Activated T-cell treated with anti-CD3 and anti-CD28 coated beads, Interleukin-2, amount 50 U/mL, for 1 hour (primary cell): Measurements from ENCODE around the gene CCDC12.
A peak's percentile ranks its signal among the peaks of the same experiment; 100 is the strongest.

Source experiments
- DNase-seq: peaks from one replicate; pipeline ENCODE4 v3.0.0-alpha.2; 2020

CCDC12 gene

DNA sequence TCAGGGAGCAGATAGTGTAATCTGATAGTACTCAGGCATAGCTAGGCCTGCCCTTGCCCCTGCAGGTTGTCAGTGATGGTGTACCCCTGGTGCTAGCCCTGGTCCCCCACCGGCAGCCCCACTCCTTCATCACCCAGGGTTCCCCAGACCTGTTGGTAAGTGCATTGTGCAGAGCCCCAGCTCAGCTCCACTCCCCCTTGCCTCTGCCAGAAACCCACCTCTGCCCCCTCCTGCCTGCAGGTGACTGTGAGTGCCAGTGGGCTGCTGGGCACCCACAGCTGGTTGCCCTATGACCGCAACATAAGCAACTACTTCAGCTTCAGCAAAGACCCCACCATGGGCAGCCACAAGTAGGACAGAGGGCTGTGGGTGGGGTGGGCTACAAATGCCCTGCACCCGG, 30.5 kb upstream of the CCDC12 start:
- DNase-seq: no peak

DNA sequence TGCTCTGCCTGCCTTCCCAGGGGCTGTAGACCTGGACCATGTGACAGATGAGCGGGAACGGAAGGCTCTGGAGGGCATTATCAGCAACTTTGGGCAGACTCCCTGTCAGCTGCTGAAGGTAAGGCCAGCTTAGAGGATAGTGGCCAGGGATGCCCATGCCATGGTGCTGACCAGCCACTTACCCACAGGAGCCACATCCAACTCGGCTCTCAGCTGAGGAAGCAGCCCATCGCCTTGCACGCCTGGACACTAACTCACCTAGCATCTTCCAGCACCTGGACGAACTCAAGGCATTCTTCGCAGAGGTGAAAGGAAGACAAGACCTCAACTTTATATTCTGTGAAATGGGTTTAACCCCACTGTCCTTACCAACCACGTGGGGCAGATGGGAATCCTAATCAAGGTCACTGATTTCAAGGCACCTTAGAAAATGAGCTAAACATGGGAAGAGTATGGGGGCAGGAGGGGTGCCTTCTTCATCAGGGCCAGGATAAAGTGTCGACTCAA, 29.7 kb upstream of the CCDC12 start:
- no peak for DNase-seq

DNA sequence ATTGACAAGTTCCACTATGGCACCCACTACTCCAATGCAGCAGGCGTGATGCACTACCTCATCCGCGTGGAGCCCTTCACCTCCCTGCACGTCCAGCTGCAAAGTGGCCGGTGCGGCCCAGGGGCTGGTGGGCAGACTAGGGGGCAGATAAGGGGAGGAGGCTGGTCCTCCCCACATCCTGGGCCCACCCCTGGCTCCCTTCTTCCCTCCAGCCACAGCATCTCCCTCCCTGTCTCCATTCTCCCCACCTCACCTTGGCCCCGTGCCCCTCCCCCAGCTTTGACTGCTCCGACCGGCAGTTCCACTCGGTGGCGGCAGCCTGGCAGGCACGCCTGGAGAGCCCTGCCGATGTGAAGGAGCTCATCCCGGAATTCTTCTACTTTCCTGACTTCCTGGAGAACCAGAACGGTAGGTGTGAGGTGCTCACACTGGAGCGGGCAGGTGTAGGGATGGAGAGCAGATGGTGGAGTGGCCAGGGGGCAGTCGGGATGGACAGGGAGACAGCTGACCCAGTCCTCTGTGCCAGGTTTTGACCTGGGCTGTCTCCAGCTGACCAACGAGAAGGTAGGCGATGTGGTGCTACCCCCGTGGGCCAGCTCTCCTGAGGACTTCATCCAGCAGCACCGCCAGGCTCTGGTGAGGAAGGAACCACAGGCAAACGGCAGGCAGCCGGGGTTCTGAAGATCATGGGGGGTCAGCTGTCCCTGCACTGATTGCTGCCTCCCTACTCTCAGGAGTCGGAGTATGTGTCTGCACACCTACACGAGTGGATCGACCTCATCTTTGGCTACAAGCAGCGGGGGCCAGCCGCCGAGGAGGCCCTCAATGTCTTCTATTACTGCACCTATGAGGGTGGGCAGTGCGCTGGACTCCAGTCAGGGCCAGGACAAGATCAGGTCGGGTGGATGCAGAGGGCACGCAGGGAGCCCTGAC, 28.9 kb upstream of the CCDC12 start:
- DNase-seq: peak; percentile 20

DNA sequence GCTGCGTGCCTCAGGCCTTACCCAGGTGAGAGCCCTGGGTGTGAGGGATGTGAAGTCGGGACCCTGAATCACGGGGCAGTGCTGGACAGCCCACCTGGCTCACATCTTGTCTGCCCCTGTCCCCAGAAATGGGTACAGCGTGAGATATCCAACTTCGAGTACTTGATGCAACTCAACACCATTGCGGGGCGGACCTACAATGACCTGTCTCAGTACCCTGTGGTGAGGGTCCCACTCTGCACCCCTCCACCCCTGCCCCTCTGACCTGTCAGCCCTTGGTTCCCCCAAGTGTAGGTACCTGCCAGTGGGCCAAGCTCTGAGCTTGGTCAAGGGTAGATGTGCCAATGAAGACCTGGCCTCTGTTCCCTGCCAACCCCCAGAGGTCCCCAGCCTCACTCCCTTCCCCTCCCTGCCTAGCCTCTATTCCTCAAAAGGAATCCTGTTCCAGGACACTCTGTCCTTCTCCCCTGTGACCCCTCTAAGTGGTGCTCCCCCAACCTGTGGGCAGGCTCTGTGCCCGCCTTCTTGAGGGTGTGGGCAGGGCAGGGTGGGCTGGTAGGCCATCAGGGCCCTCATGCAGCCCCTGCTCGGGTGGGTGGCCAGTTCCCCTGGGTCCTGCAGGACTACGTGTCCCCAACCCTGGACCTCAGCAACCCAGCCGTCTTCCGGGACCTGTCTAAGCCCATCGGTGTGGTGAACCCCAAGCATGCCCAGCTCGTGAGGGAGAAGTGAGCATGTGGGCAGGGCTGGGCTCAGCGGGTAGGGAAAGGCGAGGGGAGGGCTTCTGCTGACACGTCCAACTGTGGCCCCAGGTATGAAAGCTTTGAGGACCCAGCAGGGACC, 28.0 kb upstream of the CCDC12 start:
- no peak for DNase-seq

DNA sequence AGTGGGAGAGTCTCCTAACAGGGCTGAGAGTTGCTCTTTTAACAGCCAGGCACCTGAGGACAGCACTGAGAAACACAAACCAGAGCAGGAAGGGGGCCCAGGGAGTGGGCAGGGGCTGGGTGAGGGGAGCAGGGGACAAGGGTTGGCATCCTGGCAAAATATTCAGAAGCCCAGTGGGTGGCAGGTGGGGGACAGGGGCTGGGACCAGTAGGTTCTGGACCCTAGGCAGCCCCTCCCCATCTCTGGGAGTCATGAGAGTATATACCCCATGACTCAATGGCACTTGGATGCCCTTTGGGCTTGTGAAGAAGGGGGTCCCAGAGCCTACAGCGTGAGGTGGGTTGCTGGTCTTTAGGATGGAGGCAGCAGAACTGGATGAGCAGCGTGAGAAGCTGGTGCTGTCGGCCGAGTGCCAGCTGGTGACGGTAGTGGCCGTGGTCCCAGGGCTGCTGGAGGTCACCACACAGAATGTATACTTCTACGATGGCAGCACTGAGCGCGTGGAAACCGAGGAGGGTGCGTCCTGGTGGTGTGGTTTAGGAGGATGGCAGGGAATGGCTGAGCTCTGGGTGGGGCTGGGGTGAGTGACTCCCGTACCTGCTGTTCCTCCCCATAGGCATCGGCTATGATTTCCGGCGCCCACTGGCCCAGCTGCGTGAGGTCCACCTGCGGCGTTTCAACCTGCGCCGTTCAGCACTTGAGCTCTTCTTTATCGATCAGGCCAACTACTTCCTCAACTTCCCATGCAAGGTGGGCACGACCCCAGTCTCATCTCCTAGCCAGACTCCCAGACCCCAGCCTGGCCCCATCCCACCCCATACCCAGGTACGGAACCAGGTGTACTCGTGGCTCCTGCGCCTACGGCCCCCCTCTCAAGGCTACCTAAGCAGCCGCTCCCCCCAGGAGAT, 27.2 kb upstream of the CCDC12 start:
- no peak for DNase-seq

DNA sequence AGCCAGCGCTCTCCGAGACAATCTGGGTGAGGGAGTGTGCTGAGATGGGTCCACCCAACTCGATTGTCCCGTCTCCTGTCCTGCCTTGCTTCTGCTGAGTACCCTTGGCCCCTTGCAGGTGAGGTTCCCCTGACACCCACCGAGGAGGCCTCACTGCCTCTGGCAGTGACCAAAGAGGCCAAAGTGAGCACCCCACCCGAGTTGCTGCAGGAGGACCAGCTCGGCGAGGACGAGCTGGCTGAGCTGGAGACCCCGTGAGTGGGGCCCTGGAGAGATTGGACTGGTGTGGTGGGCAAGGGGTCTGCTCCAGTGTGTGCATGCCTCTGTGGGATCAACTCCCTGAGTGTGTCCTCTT, 26.5 kb upstream of the CCDC12 start:
- DNase-seq: no peak

DNA sequence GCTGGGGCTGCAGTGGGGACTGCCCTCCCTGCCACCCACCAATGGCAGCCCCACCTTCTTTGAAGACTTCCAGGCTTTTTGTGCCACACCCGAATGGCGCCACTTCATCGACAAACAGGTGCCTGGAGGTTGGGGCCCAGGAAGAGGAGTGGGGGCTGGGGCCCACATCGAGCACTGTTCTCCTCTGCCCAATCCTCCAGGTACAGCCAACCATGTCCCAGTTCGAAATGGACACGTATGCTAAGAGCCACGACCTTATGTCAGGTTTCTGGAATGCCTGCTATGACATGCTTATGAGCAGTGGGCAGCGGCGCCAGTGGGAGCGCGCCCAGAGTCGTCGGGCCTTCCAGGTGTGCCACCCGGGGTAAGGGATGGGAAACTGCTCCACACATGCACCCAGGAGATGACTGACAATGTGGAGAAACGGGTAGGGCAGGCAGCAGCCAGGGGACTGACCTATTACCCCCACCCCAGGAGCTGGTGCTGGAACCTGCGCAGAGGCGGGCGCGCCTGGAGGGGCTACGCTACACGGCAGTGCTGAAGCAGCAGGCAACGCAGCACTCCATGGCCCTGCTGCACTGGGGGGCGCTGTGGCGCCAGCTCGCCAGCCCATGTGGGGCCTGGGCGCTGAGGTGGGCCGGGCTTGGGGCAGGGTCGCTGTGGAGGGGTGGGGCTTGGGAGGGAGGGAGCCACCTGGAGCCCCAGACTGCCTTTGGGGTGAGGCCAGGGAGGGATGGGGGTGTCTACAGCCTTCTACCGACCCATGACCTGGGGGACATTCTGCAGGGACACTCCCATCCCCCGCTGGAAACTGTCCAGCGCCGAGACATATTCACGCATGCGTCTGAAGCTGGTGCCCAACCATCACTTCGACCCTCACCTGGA, 25.9 kb upstream of the CCDC12 start:
- DNase-seq: no peak

DNA sequence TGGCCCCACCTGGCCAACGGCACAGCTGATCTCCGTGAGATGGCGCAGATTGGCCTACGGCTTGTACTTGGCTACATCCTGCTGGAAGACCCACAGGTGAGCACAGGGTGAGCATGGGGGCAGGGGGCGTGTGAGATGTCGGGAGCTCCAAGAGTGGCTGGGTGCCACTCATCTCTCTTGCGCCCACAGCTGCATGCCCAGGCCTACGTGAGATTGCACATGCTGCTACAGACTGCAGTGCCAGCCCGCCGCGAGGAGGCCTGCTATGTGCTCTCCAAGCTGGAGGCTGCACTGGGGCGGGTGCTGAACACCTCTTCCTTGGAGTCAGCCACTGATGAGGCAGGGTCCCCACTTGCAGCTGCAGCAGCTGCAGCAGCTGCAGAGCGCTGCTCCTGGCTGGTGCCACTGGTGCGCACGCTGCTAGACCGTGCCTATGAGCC, 25.2 kb upstream of the CCDC12 start:
- no peak for DNase-seq

DNA sequence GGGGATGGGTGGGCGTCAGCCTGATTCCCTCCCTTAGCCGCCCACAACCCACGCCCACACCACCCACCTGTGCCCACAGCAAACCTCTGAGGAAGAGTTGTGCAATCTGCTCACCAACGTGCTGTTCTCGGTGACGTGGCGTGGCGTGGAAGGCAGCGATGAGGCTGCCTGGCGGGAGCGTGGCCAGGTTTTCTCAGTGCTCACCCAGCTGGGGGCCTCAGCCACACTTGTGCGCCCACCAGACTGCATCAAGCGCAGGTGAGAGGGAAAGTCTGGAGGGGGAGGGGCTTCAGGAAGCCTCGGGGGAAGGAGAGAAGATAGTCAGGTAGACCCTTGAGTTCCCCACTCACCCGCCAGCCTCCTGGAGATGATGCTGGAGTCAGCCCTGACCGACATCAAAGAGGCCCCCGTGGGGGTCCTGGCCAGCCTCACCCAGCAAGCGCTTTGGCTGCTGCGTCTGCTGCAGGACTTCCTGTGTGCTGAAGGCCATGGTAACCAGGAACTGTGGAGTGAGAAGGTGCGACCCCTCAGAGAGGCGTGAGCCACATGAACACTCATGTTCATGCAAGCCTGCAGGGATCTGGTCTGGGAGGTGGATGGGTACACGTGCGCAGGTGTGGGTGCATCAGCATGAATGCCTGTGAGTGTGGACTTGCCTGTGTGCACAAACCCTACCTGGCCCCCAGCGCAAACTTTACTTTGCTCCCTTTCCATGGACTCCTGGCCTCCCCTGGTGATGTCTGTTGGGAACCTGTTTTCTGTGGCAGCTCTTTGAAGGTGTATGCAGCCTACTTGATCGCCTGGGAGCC, 24.6 kb upstream of the CCDC12 start:
- DNase-seq: no peak

DNA sequence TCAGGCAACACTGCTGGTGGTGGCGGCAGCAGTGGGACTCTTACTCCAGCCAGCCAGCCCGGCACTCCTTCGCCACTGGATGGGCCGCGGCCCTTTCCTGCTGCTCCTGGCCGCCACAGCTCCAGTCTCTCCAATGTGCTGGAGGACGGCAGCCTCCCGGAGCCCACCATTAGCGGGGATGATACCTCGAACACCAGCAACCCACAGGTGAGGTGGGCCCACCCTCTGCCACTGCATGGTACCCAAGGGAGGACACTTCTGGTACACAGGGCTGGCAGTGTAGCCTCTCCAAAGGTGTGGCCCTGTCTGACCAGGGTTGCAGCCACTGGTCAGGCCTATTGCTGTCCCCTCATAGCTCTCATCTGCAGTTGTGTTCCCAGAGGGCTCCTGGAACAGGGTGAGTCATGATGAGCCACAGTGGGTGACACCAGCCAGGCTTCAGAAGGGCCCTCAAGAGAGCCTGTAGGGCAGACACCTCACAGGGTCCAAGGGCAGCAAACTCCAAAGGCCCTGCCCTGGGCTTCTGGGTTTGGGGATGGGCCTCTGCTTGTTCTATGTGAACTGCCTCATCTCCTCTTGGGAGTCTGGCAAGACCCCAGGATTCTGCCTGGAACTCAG, 23.8 kb upstream of the CCDC12 start:
- no peak for DNase-seq

DNA sequence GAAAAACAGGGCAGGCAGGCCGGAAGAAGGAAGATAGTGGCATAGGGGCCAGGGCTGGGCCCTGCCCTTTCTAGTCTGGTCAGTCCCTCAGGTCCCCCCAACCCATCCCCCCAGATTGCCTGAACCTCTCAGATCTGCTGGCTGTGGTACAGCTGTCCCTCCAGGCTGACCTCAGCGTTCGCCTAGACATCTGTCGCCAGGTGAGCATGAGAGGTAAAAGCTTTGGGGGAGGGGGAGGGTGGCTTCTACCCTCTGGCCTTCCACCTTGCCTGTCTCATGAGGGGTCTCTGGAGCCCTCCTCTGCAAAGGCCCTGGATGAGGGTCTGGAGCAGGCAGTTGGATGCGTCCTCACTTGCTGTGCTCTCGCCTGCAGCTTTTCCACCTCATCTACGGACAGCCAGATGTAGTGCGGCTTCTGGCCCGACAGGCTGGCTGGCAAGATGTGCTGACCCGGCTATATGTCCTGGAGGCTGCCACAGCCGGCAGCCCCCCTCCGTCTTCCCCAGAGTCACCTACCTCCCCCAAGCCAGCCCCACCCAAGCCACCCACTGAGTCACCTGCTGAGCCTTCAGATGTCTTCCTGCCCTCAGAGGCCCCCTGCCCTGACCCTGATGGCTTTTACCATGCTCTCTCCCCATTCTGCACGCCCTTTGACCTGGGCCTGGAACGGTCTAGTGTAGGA, 23.1 kb upstream of the CCDC12 start:
- no peak for DNase-seq

DNA sequence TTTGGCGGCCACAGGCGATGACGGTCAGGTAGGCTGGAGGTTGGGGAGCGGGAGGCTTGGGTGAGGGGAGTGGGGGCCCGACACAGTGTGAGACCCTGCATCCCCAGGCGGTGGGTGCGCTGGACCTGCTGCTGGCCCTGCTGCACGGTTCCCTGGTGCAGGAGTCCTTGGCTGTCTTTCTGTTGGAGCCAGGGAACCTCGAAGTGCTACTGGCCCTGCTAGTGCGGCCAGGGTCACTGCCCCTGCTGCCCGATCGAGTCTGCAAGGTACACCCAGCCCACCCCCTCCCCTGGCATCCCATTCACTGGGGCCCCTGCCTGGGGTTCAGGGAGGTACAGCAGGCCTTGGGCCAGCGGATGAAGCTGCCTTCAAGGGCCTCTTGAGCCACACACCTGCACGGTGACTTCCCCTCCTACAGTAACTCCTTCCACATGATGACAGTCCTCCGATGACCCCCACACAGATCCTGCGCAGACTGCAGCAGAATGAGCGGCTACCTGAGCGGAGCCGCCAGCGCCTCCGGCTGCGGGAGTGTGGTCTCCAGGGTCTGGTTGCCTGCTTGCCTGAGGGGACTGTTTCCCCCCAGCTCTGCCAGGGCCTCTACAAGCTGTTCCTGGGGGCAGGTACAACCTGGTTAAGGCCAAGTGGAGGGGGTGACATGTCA, 22.4 kb upstream of the CCDC12 start:
- no peak for DNase-seq

DNA sequence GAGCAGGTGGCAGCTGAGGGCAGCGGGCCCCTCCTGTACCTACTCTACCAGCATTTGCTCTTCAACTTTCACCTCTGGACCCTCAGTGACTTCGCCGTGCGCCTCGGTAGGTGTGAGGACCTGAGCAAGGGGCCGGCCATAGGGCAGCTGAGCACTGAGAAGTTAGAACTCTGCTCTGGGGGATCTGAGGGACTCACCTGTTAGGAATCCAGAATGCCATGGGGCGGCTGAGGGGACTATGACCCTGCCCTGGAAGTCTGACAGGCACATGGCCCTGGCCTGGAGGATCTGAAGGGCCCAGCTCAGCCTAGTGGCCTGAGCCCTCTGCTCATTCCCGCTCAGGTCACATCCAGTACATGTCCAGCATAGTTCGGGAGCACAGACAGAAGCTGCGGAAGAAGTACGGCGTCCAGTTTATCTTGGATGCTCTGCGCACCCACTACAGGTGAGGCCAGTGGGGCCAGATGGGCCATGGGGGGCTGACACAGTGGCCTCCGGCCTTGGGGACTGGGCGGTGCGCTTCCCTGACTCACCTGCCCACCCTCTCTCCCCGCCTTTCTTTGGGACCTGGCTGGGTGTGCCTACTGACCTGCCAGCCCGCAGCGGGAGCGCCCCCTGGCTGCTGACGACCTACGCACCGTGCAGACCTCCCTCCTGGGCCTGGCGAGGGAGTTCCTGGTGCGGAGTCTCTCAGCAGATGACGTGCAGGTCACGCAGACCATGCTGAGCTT, 21.7 kb upstream of the CCDC12 start:
- DNase-seq: peak; percentile 80

DNA sequence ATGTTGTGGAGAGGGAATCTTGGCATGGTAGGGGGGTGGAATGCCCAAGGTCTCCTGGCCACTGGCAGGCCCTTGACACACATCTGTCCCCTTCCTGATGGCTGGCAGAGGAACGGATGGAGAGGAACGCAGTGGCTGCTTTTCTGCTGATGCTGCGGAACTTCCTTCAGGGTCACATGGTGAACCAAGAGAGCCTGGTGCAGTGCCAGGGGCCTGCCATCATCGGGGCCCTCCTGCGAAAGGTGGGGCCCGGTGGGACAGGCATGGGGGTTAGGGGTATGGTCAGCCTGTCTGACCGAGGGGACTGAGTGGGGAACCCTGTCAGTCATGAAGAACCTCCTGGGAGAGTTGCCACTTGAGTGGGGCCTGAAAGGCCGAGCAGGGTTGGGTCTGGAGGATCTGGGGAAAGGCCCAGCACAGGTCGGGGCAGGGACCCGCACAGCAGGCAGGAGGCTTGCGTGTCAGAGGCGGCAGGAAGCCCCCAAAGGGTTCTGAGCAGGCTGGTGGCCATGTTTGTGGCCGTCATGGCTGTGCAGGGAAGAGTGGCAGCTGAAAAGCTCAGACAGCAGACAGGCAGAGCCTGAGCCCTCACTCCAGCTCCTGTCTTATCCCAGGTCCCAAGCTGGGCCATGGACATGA, 21.0 kb upstream of the CCDC12 start:
- DNase-seq: no peak

DNA sequence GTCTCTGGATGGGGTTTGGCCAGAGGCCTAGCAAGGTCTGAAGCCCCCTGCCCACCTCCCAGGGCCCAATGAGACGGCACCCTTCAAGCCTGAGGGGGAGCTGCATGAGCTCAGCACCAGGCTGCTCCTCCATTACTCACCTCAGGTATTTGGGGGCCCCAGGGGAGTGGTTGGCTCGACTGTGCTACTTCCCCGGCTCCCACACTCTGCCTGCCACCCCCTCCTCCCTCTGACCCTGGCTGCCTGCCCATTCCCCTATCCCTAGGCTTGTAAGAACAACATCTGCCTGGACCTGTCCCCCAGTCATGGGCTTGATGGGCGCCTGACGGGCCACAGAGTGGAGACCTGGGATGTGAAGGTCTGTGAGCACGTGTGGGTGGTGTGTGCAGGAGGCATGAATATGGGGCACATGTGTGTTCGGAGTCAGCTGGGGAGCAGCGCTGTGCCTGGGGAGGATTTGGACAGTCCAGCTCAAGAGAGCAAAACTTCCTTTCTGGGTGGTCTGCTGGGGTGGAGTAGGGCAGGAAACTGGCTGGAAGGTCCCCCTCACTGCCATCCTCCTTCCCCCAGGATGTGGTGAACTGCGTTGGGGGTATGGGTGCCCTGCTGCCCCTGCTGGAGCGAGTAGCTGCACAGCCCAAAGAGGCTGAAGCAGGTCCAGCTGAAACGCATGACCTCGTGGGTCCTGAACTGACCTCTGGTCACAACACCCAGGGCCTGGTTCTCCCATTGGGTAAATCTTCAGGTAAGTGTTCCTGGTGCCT, 20.3 kb upstream of the CCDC12 start:
- no peak for DNase-seq

DNA sequence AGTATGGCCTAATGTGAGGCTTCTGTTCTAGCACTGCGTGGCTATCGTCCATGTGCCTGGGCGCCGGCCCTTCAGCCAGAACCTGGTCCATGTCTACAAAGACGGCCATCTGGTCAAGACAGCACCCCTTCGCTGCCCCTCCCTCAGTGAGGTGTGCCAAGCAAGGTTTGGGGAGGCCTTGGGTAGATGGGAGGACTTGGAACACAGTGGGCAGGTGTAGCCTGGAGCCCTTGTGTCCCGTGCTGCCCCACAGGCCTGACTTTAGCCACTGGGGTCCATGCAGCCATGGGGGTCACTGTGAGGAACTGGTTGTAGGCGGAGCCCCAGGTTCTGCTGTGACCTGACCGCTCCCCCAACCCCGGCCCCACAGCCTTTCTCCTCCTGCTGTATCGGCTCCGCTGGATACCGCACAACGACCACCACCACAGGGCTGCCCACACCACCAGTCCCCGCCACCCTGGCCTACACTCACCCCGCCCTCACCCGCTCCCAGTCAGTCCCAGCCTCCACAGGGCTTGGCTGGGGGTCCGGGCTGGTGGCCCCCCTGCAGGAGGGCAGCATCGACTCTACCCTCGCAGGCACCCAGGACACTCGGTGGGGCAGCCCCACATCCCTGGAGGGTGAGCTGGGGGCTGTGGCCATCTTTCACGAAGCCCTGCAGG, 19.5 kb upstream of the CCDC12 start:
- DNase-seq: no peak
